Stimulated activated CD4-positive, alpha-beta T cell treated with anti-CD3 and anti-CD28 coated beads, Interleukin-2, amount 100 ng/mL, for 4 hours (primary cell): ENCODE data around the gene NEURL1.
"Not testable (repeated sequence)": the region's sequence is repeated elsewhere in the genome, so short reads cannot be mapped to it uniquely, and the experiment has no call there.

Source experiments
- DNase-seq: peaks from one replicate; pipeline ENCODE4 v3.0.0-alpha.2; 2020; ENCODE audit warnings: low read depth

The NEURL1 gene

GRCh38 chr10:103622935-103623574 lies 129.6 kb downstream of the NEURL1 start:
- no peak for DNase-seq

- no peak for DNase-seq
Observed at GRCh38 chr10:103626178-103626577, 132.7 kb downstream of the NEURL1 start.

- DNase-seq, result no peak
Observed at GRCh38 chr10:103627111-103627892, 133.8 kb downstream of the NEURL1 start.

- DNase-seq, result no peak
Observed at GRCh38 chr10:103627893-103628292, 134.4 kb downstream of the NEURL1 start.

- DNase-seq, result no peak
Observed at GRCh38 chr10:103629581-103629980, 136.1 kb downstream of the NEURL1 start.

- DNase-seq, result no peak
Observed at GRCh38 chr10:103630156-103630555, 136.7 kb downstream of the NEURL1 start.

GRCh38 chr10:103632247-103632642 lies 138.7 kb downstream of the NEURL1 start:
- no peak for DNase-seq

- not testable (repeated sequence) for DNase-seq
Observed at GRCh38 chr10:103632871-103633270, 139.4 kb downstream of the NEURL1 start.

GRCh38 chr10:103633846-103634245 lies 140.3 kb downstream of the NEURL1 start:
- no peak for DNase-seq

GRCh38 chr10:103635580-103635979 lies 142.1 kb downstream of the NEURL1 start:
- no peak for DNase-seq

- DNase-seq, result no peak
Observed at GRCh38 chr10:103636492-103636891, 143.0 kb downstream of the NEURL1 start.

- no peak for DNase-seq
Observed at GRCh38 chr10:103637011-103637410, 143.5 kb downstream of the NEURL1 start.

GRCh38 chr10:103637927-103638557 lies 144.5 kb downstream of the NEURL1 start:
- no peak for DNase-seq

GRCh38 chr10:103638948-103639347 lies 145.4 kb downstream of the NEURL1 start:
- DNase-seq, result no peak

GRCh38 chr10:103640436-103641181 lies 147.1 kb downstream of the NEURL1 start:
- DNase-seq, result no peak

- no peak for DNase-seq
Observed at GRCh38 chr10:103641326-103641725, 147.8 kb downstream of the NEURL1 start.
